NCI-H345 treated with DMSO at 0.1 percent for 48 hours (cell line): Measurements from ENCODE around the gene NFAT5.
"Not testable (repeated sequence)": the region's sequence is repeated elsewhere in the genome, so short reads cannot be mapped to it uniquely, and the experiment has no call there.

Source experiments
- DNase-seq: peaks from one replicate; lab custom pipeline; 2025; ENCODE audit not compliant: unreplicated experiment; lab: John Stamatoyannopoulos, UW

Gene NFAT5

GRCh38 chr16:69706256-69706974 is 140.6 kb downstream of the NFAT5 start:
- no peak for DNase-seq

GRCh38 chr16:69706975-69707340 is 141.2 kb downstream of the NFAT5 start:
- no peak for DNase-seq

- no peak for DNase-seq
These were observed 142.3 kb downstream of the NFAT5 start for GRCh38 chr16:69707920-69708683.

GRCh38 chr16:69709456-69710084 is 143.8 kb downstream of the NFAT5 start:
- DNase-seq, result peak; percentile 35

GRCh38 chr16:69711115-69711740 is 145.5 kb downstream of the NFAT5 start:
- no peak for DNase-seq

- no peak for DNase-seq
These were observed 146.5 kb downstream of the NFAT5 start for GRCh38 chr16:69712277-69712676.

GRCh38 chr16:69712914-69713581 is 147.3 kb downstream of the NFAT5 start:
- DNase-seq, result no peak

GRCh38 chr16:69717066-69717465 is 151.3 kb downstream of the NFAT5 start:
- DNase-seq, result no peak

- DNase-seq, result no peak
These were observed 152.5 kb downstream of the NFAT5 start for GRCh38 chr16:69718111-69718764.

- no peak for DNase-seq
These were observed 155.2 kb downstream of the NFAT5 start for GRCh38 chr16:69720822-69721430.

- DNase-seq, result no peak
These were observed 155.7 kb downstream of the NFAT5 start for GRCh38 chr16:69721441-69721957.

- DNase-seq, result no peak
These were observed 158.7 kb downstream of the NFAT5 start for GRCh38 chr16:69724414-69724873.

- no peak for DNase-seq
These were observed 159.3 kb downstream of the NFAT5 start for GRCh38 chr16:69724981-69725479.

GRCh38 chr16:69725480-69726312 is 159.9 kb downstream of the NFAT5 start:
- DNase-seq, result no peak

- DNase-seq, result peak; percentile 63
These were observed 160.7 kb downstream of the NFAT5 start, which contains the start of gene NQO1 for GRCh38 chr16:69726313-69727060. Gene NQO1, minus strand, starts transcription at chr16:69726560. Its CDS starts 121 bp downstream, at chr16:69726439.

GRCh38 chr16:69727916-69728270 is 162.1 kb downstream of the NFAT5 start:
- no peak for DNase-seq

- not testable (repeated sequence) for DNase-seq
These were observed 163.3 kb downstream of the NFAT5 start for GRCh38 chr16:69729030-69729429.

GRCh38 chr16:69731280-69731679 is 165.5 kb downstream of the NFAT5 start:
- not testable (repeated sequence) for DNase-seq
